Activated naive CD4-positive, alpha-beta T cell treated with anti-CD3 and anti-CD28 coated beads, Interleukin-2, amount 50 U/mL, for 24 hours (primary cell): Measurements from ENCODE around the gene VANGL2.
A peak's percentile ranks its signal among the peaks of the same experiment; 100 is the strongest.

Experiments
- H3K27ac Mint-ChIP-seq: one replicate; pipeline ENCODE4 v1.8.0; 2021; ENCODE audit warnings: mild to moderate bottlenecking, mixed read lengths
- H3K27me3 Mint-ChIP-seq: one replicate; pipeline ENCODE4 v1.8.0; 2021; ENCODE audit warnings: mixed read lengths
- H3K36me3 Mint-ChIP-seq: one replicate; pipeline ENCODE4 v1.8.0; 2021; ENCODE audit warnings: mixed read lengths
- H3K4me1 Mint-ChIP-seq: one replicate; pipeline ENCODE4 v1.8.0; 2021; ENCODE audit warnings: mixed read lengths
- H3K4me3 Mint-ChIP-seq: one replicate; pipeline ENCODE4 v1.8.0; 2021; ENCODE audit warnings: mild to moderate bottlenecking, mixed read lengths
- H3K9me3 Mint-ChIP-seq: one replicate; pipeline ENCODE4 v1.8.0; 2021; ENCODE audit warnings: mixed read lengths

The VANGL2 gene

GRCh38 chr1:160428053-160428452, 27.7 kb downstream of the VANGL2 start:
- peak overlapping the region; percentile 69 for H3K4me3 Mint-ChIP-seq
- no peaks in the 10 kb centered on the region for H3K9me3 Mint-ChIP-seq
- no peaks in the 10 kb centered on the region for H3K27me3 Mint-ChIP-seq
- H3K27ac Mint-ChIP-seq, result peak overlapping the region; percentile 89
- H3K36me3 Mint-ChIP-seq, result peaks cover 4% of the 10 kb centered on the region
- peaks cover 73% of the 10 kb centered on the region for H3K4me1 Mint-ChIP-seq

GRCh38 chr1:160428655-160429054, 28.3 kb downstream of the VANGL2 start:
- Mint-ChIP-seq H3K27me3 (no peaks in the 10 kb centered on the region), H3K9me3 (no peaks in the 10 kb centered on the region), H3K4me1 (peaks cover 79% of the 10 kb centered on the region), H3K4me3 (peak overlapping the region; percentile 67), H3K36me3 (peaks cover 4% of the 10 kb centered on the region), H3K27ac (peak overlapping the region; percentile 95)

DNA sequence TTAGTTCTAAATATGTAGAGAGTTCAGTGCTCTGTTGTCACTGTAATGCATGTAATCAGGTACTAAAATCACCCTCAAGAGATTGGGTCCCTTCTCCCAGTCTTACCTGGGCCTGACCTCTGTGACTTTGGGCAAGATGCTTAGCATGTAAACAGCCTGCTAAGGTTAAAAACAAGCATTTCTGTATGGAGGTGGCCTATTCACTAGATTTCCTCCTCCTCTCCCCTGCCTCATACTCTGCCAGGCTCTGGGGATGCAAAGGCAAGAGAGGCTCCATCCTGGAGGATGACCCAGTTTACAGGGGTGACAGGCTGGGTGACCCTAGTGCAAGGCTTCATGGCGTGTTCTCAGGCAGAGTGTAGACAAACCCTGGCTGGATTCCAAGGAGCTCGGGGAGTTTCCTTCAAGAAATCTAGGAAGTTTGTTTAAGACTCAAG, 28.8 kb downstream of the VANGL2 start:
- peak overlapping the region; percentile 95 for H3K27ac Mint-ChIP-seq
- H3K4me3 Mint-ChIP-seq, result peak overlapping the region; percentile 39
- H3K4me1 Mint-ChIP-seq, result peaks cover 81% of the 10 kb centered on the region

DNA sequence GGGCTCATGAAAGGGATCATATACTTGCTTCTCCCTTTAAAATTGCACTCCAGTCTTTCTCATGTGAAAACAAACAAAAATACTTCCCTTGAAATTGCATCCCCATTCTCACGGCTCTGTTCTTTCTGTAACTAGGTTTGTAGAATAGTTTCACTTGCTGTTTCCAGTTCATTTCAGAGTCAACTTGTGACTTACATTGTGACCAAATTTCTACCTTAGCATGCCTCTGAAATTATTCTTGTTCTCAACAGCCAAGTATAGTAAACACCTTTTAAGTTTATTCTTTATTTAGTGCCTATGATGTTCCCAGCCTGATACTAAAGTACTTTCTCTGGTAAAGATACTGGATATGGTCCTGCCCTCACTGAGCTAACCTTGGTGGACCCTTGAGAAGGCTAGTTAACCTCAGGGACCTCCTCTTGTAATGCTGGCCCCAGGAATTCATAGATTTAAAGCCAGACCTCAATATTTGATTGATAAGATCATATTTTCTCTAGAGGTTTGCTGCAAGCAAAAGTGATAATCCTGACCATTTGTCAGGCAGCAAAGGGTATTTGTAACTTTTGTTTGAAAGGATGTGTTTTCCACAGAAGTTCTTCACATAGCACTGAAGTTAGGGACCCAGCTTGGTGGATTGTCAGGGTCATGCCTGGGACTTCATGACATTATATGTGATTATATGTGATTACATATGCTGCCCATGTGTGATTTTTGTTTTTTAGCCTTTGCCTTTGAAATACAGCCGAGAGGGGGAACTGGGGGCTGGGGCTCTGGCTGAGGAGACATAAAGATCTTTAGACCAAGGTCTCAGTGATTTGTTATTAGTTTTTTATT, 29.6 kb downstream of the VANGL2 start:
- peaks cover 12% of the 10 kb centered on the region for H3K36me3 Mint-ChIP-seq
- H3K27me3 Mint-ChIP-seq, result no peaks in the 10 kb centered on the region
- H3K27ac Mint-ChIP-seq, result peak overlapping the region; percentile 95
- peaks cover 88% of the 10 kb centered on the region for H3K4me1 Mint-ChIP-seq
- H3K4me3 Mint-ChIP-seq, result peak overlapping the region; percentile 51
- H3K9me3 Mint-ChIP-seq, result peaks cover 8% of the 10 kb centered on the region

More for the DNA sequence above, 28.8 kb downstream of the VANGL2 start:
- peaks cover under 1% of the 10 kb centered on the region for H3K9me3 Mint-ChIP-seq
- H3K36me3 Mint-ChIP-seq, result peaks cover 5% of the 10 kb centered on the region
- H3K27me3 Mint-ChIP-seq, result no peaks in the 10 kb centered on the region

DNA sequence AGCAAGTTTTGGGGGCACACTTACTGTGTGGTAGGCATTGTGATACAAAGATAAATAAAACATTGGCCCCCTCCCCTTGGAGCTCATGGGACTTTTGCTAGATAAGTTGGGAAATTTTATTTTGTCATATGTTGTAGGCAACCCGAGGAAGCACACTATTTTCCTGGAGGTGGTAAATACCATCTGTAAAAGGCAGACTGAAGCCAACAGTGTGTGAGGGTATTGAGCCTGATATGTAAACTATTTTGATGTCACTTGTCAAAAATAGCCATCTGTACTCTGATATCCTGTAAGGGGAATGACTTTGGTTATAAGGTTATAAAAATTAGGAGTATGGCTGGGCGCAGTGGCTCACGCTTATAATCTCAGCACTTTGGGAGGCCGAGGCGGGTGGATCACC, 30.6 kb downstream of the VANGL2 start:
- Mint-ChIP-seq H3K27ac (peak overlapping the region; percentile 62), H3K4me1 (peaks cover 91% of the 10 kb centered on the region), H3K27me3 (no peaks in the 10 kb centered on the region), H3K36me3 (peaks cover 13% of the 10 kb centered on the region), H3K4me3 (no peak overlapping the region), H3K9me3 (peaks cover 17% of the 10 kb centered on the region)

GRCh38 chr1:160431571-160431970, 31.2 kb downstream of the VANGL2 start:
- Mint-ChIP-seq H3K4me3 (peak overlapping the region; percentile 33), H3K27me3 (no peaks in the 10 kb centered on the region)

DNA sequence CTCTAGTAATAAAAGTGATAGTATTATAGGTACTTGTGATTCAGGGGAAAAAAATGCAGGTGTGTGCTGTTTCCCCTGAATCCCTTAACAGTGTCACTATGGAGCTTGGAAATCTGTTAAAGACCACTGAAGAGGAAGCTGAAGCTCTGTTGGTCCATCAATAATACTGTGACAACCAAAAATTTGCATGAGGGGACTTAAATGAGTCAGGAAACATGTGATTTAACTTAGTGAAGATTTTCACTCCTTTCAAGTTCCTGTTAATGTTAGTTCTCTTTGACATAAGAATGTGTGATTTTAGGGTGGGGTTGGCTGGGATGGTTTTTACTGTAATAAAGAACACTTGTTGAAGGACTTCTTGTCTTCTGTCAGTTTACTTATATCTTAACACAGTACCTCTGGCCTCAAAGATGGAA, 32.0 kb downstream of the VANGL2 start:
- Mint-ChIP-seq H3K36me3 (peaks cover 13% of the 10 kb centered on the region), H3K4me1 (peaks cover 93% of the 10 kb centered on the region), H3K4me3 (peak overlapping the region; percentile 39), H3K27ac (peak overlapping the region; percentile 91), H3K27me3 (no peaks in the 10 kb centered on the region), H3K9me3 (peaks cover 19% of the 10 kb centered on the region)

More at GRCh38 chr1:160431571-160431970, 31.2 kb downstream of the VANGL2 start:
- Mint-ChIP-seq H3K36me3 (peaks cover 13% of the 10 kb centered on the region), H3K4me1 (peaks cover 91% of the 10 kb centered on the region), H3K9me3 (peaks cover 19% of the 10 kb centered on the region), H3K27ac (peak overlapping the region; percentile 91)

- H3K4me3 Mint-ChIP-seq, result peak overlapping the region; percentile 66
- H3K27me3 Mint-ChIP-seq, result no peaks in the 10 kb centered on the region
- H3K36me3 Mint-ChIP-seq, result peaks cover 13% of the 10 kb centered on the region
- peaks cover 72% of the 10 kb centered on the region for H3K4me1 Mint-ChIP-seq
- H3K9me3 Mint-ChIP-seq, result peaks cover 19% of the 10 kb centered on the region
- H3K27ac Mint-ChIP-seq, result peak overlapping the region; percentile 93
These were observed 36.6 kb downstream of the VANGL2 start for GRCh38 chr1:160436966-160437365.

DNA sequence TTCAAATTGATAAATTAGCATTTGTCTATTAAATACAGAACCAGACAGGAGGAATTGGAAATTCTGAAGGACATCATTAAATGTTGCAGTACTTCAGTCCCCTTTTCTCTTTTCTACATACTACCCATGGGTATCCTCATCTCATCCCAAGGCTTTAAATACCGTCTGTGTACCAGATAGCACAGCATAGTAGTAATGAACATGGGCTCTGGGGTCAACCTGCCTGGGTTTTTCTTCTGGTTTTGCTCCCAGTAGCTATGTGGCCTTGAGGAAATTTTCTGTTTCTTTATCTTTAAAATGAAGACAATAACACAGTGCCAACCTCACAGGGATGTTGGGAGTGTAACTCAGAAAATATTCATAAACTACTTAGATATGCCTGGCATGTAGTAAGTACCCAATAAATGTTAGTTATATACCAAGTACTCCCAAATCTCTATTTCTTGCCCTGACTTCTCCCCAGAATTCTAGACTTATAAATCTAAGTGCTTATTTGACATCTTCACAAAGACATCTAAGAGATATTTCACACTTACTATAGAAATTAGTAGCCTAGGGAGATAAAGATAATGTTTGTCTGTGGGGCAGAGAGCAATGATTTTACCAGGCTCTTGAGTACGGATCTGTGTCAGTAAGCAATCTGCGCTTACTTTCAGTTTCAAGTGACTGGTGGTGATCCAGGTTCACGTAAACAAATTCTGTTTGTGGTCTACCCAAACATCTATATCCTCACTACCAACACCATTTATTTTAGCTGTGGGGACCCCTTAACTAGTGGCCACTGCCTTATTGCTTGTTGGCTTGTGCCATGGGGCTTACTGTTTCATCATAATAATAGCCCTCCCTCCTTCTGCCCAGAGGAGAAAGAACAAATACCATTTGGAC, 37.3 kb downstream of the VANGL2 start:
- Mint-ChIP-seq H3K4me1 (peaks cover 66% of the 10 kb centered on the region), H3K36me3 (peaks cover 11% of the 10 kb centered on the region), H3K4me3 (peak overlapping the region; percentile 75), H3K9me3 (peaks cover 19% of the 10 kb centered on the region), H3K27me3 (no peaks in the 10 kb centered on the region), H3K27ac (peak overlapping the region; percentile 89)

GRCh38 chr1:160438317-160438918, 38.1 kb downstream of the VANGL2 start:
- H3K36me3 Mint-ChIP-seq, result peaks cover 8% of the 10 kb centered on the region
- peak overlapping the region; percentile 75 for H3K4me3 Mint-ChIP-seq
- no peaks in the 10 kb centered on the region for H3K27me3 Mint-ChIP-seq
- H3K4me1 Mint-ChIP-seq, result peaks cover 64% of the 10 kb centered on the region
- H3K27ac Mint-ChIP-seq, result peak overlapping the region; percentile 89
- peaks cover 19% of the 10 kb centered on the region for H3K9me3 Mint-ChIP-seq

GRCh38 chr1:160438935-160439334, 38.6 kb downstream of the VANGL2 start:
- peaks cover 19% of the 10 kb centered on the region for H3K9me3 Mint-ChIP-seq
- no peaks in the 10 kb centered on the region for H3K27me3 Mint-ChIP-seq
- peak overlapping the region; percentile 75 for H3K4me3 Mint-ChIP-seq
- peaks cover 8% of the 10 kb centered on the region for H3K36me3 Mint-ChIP-seq
- H3K27ac Mint-ChIP-seq, result peak overlapping the region; percentile 89
- H3K4me1 Mint-ChIP-seq, result peaks cover 66% of the 10 kb centered on the region

DNA sequence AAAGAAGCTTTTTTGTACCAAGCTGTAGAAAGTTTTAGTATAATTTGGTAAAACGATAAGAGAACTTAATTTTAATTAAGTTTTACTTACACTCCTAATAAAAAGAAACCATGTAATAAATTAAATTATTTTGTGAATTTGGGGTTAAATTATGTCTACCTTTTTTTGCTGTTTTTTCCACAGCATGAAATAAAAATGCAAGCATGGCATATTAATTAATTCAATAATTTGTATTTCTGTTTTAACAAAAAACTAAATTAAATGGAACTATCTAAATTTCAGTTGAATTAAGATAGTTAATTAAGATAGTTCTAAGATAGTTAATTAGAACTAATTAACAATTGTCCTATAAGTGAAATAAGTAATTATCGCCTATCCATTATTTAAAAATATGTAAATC, 39.4 kb downstream of the VANGL2 start:
- H3K4me3 Mint-ChIP-seq, result no peak overlapping the region
- H3K9me3 Mint-ChIP-seq, result peaks cover 12% of the 10 kb centered on the region
- H3K27ac Mint-ChIP-seq, result no peak overlapping the region
- peaks cover 4% of the 10 kb centered on the region for H3K36me3 Mint-ChIP-seq
- H3K27me3 Mint-ChIP-seq, result no peaks in the 10 kb centered on the region
- peaks cover 64% of the 10 kb centered on the region for H3K4me1 Mint-ChIP-seq

DNA sequence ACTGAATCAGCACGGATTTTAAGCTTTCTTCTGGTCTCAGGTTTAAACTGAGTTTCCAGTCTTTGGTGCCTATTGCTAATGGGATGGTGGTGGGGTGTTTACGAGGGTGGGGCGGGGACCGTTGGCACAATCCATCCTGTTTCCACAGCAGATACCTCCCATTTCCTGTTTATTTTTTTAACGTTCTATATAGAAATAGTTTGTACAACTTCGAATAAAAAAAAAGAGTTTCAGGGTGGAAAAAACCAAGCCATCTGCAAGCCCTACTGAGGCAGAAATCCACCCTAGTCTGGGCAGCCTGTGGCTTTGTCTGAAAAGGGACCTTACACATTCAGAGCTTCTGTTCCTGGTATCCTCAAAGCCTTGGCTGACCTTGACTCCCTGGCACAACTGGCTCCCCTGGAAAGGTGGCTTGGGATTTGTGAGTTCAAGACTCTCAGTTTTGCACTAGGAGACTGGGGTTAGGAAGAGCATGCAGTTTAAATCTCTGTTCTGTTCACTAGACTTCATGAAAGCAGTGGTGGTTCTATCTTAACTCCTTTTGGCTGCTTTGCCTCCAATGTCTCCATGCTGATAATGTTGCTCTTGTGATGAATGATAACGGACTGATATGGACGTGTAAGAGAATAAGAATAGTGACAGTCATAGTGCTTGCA, 46.7 kb downstream of the VANGL2 start:
- peak overlapping the region; percentile 51 for H3K27ac Mint-ChIP-seq
- no peaks in the 10 kb centered on the region for H3K9me3 Mint-ChIP-seq
- peaks cover 1% of the 10 kb centered on the region for H3K36me3 Mint-ChIP-seq
- H3K27me3 Mint-ChIP-seq, result no peaks in the 10 kb centered on the region
- peaks cover 73% of the 10 kb centered on the region for H3K4me1 Mint-ChIP-seq
- no peak overlapping the region for H3K4me3 Mint-ChIP-seq

GRCh38 chr1:160449494-160449893, 49.1 kb downstream of the VANGL2 start:
- Mint-ChIP-seq H3K4me1 (peaks cover 72% of the 10 kb centered on the region), H3K4me3 (no peak overlapping the region), H3K27ac (peak overlapping the region; percentile 57), H3K9me3 (peaks cover 7% of the 10 kb centered on the region), H3K36me3 (peaks cover 1% of the 10 kb centered on the region), H3K27me3 (no peaks in the 10 kb centered on the region)
